HFF-Myc (cell line): ENCODE data around the gene MED13.

Experiments
- DNase-seq: peaks from one replicate; pipeline ENCODE4 v3.0.0-alpha.2; 2011; ENCODE audit warnings: low read depth; ENCODE audit errors: extremely low read depth
- H3K4me3 ChIP-seq: replicated peaks from 2 replicates; pipeline ENCODE4 v1.5.1; 2011; ENCODE audit warnings: low read depth, mild to moderate bottlenecking, control low read depth, low read length
- CTCF ChIP-seq: IDR thresholded peaks from 2 replicates; pipeline ENCODE4 v1.5.1; 2012; ENCODE audit warnings: mild to moderate bottlenecking, low read depth, low read length, control low read depth; ENCODE audit errors: missing control alignments

MED13 gene

GRCh38 chr17:62098623-62099231 lies 33.6 kb upstream of the MED13 start:
- H3K4me3 ChIP-seq: no peak overlapping the region
- DNase-seq: no peak
- TF ChIP-seq CTCF: no peak

GRCh38 chr17:62096401-62096670 lies 31.3 kb upstream of the MED13 start:
- no peak for DNase-seq
- no peak for TF ChIP-seq CTCF
- H3K4me3 ChIP-seq: no peak overlapping the region

GRCh38 chr17:62094175-62094574 lies 29.1 kb upstream of the MED13 start:
- DNase-seq: no peak
- no peak overlapping the region for H3K4me3 ChIP-seq
- TF ChIP-seq CTCF: no peak

- no peak for TF ChIP-seq CTCF
- DNase-seq: peak; percentile 37
- H3K4me3 ChIP-seq: no peak overlapping the region
Observed at GRCh38 chr17:62093188-62094155, 28.4 kb upstream of the MED13 start.

- TF ChIP-seq CTCF: no peak
- no peak for DNase-seq
- no peak overlapping the region for H3K4me3 ChIP-seq
Observed at GRCh38 chr17:62092784-62093183, 27.7 kb upstream of the MED13 start.

- H3K4me3 ChIP-seq: no peak overlapping the region
- DNase-seq: no peak
- no peak for TF ChIP-seq CTCF
Observed at GRCh38 chr17:62091804-62092203, 26.7 kb upstream of the MED13 start.
